HG03097 (cell line): Measurements from ENCODE around the gene BBS9.

Source experiments
- ATAC-seq: cut with Tn5 transposase; IDR thresholded peaks from one replicate; pipeline ENCODE4 v1.9.1; 2021; ENCODE audit not compliant: unreplicated experiment, low FRiP score

Gene BBS9

GRCh38 chr7:33582104-33582503 lies 452.7 kb downstream of the BBS9 start:
- ATAC-seq: no peak

- ATAC-seq: no peak
These were observed 453.2 kb downstream of the BBS9 start for GRCh38 chr7:33582533-33582932.

GRCh38 chr7:33589911-33590310 lies 460.5 kb downstream of the BBS9 start:
- no peak for ATAC-seq

GRCh38 chr7:33590916-33591315 lies 461.6 kb downstream of the BBS9 start:
- ATAC-seq: no peak

GRCh38 chr7:33591490-33591889 lies 462.1 kb downstream of the BBS9 start:
- no peak for ATAC-seq

GRCh38 chr7:33592718-33593117 lies 463.4 kb downstream of the BBS9 start:
- ATAC-seq: no peak

GRCh38 chr7:33593611-33594010 lies 464.2 kb downstream of the BBS9 start:
- no peak for ATAC-seq

GRCh38 chr7:33596686-33597085 lies 467.3 kb downstream of the BBS9 start:
- ATAC-seq: no peak

GRCh38 chr7:33597181-33597580 lies 467.8 kb downstream of the BBS9 start:
- no peak for ATAC-seq

GRCh38 chr7:33601101-33601500 lies 471.7 kb downstream of the BBS9 start:
- ATAC-seq: no peak

GRCh38 chr7:33601884-33602283 lies 472.5 kb downstream of the BBS9 start:
- ATAC-seq: no peak

GRCh38 chr7:33604056-33604455 lies 474.7 kb downstream of the BBS9 start:
- ATAC-seq: no peak

GRCh38 chr7:33610918-33611317 lies 481.6 kb downstream of the BBS9 start:
- ATAC-seq: no peak

- no peak for ATAC-seq
These were observed 483.1 kb downstream of the BBS9 start for GRCh38 chr7:33612442-33612841.

GRCh38 chr7:33614357-33615117 lies 485.2 kb downstream of the BBS9 start:
- ATAC-seq: no peak

GRCh38 chr7:33616752-33617151 lies 487.4 kb downstream of the BBS9 start:
- ATAC-seq: no peak

GRCh38 chr7:33619264-33619663 lies 489.9 kb downstream of the BBS9 start:
- no peak for ATAC-seq

GRCh38 chr7:33623267-33623666 lies 493.9 kb downstream of the BBS9 start:
- ATAC-seq: no peak

GRCh38 chr7:33624215-33624614 lies 494.9 kb downstream of the BBS9 start:
- no peak for ATAC-seq

GRCh38 chr7:33626869-33627268 lies 497.5 kb downstream of the BBS9 start:
- no peak for ATAC-seq

- no peak for ATAC-seq
These were observed 498.4 kb downstream of the BBS9 start for GRCh38 chr7:33627741-33628140.

GRCh38 chr7:33628894-33629293 lies 499.5 kb downstream of the BBS9 start:
- no peak for ATAC-seq

- no peak for ATAC-seq
These were observed 501.0 kb downstream of the BBS9 start for GRCh38 chr7:33630359-33630758.
